KG1 (cell line): ENCODE measurements around the gene TTLL3.

Experiments used
- DNase-seq: peaks from one replicate; lab custom pipeline; 2025; lab: John Stamatoyannopoulos, UW

Gene TTLL3

GRCh38 chr3:9807981-9808344, 2.1 kb upstream of the TTLL3 start:
- DNase-seq: no peak

DNA sequence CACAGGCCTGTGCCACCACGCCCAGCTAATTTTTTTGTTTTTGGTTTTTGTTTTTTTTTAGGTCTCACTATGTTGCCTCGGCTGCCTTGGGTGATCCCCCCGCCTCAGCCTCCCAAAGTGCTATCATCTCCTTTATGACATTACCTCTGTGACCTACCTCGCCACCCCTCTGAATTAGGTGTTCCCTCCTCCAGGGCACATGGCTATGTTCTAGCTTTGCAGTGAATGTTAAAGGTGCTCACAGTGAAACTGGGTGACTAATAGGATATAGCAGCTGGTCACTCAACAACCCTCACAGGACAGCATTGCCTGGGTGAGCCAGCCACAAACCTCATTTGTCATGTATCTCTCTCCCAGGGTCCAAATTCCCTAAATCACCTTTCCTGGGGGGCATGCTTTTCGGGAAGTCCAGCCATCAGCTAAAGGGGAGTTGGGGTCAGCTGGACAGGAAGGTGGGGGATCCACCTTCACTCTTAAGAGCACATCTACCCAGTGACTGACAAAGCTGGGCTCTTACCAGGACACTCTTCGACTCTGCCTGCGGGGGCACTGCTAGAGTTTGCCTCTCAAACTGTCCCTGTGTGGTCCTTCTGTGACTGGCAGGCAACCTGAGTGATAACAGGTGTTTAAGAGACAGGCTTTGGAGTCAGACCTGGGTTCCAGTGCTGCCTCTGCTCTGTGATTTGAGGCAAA, 1.6 kb upstream of the TTLL3 start:
- no peak for DNase-seq

GRCh38 chr3:9809239-9809614, 835 bp upstream of the TTLL3 start:
- no peak for DNase-seq

GRCh38 chr3:9810433-9810770, 340 bp downstream of the TTLL3 start:
- no peak for DNase-seq

GRCh38 chr3:9810846-9811245, 784 bp downstream of the TTLL3 start:
- no peak for DNase-seq

GRCh38 chr3:9812870-9813483, 2.9 kb downstream of the TTLL3 start:
- no peak for DNase-seq

- no peak for DNase-seq
These were observed 5.9 kb downstream of the TTLL3 start for GRCh38 chr3:9815986-9816385.

GRCh38 chr3:9817436-9817835, 7.4 kb downstream of the TTLL3 start:
- no peak for DNase-seq

- no peak for DNase-seq
These were observed 8.7 kb downstream of the TTLL3 start for GRCh38 chr3:9818666-9819335.

- no peak for DNase-seq
These were observed 10.5 kb downstream of the TTLL3 start for GRCh38 chr3:9820543-9820942.

DNA sequence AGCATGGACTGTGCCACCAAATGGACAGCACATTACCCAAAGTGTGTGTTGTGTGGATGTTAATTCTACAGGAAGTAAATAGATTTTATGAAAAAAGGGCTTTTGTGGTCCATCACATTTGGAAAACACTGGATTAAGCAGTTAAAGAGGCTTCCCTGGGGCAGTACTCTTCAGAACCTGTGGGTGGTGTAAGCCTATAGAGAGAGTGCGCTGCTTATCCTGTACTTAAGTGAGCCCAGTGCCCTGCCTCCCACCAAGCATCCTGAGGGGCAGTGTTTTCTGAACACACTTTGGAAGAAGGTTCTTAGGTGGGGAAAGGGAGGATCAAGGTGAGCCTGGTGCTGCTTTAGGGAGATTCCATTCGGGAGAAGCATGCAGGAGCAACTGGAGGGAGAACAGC, 10.9 kb downstream of the TTLL3 start:
- no peak for DNase-seq

- no peak for DNase-seq
These were observed 15.5 kb downstream of the TTLL3 start for GRCh38 chr3:9825451-9826040.

DNA sequence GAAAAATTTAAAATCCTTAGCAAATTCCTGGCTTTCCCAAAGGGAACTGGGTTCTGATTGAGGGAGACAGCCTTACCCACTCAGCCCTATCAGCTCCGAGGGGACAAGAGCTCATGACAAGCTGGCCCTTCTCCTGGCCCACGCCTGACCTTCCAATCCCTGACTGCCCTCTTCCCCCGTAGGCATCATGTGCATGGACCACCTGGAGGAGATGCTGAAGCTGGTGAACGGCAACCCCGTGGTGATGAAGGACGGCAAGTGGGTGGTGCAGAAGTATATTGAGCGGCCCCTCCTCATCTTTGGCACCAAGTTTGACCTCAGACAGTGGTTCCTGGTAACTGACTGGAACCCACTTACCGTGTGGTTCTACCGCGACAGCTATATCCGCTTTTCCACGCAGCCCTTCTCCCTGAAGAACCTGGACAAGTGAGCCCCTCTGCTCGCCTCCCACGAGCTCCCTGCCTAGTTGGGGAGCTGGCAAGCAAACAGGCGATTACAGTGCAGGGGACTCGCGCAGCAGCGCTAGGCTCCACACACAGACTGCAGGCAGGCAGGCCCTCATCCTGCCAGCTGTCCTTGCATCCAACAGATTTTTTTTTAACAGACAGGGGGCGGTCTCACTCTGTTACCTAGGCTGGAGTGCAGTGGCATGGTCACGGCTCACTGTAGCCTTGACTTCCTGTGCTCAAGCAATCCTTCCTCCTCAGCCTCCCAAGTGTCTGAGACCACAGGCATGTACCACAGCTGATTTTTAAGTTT, 16.9 kb downstream of the TTLL3 start:
- DNase-seq: no peak

GRCh38 chr3:9828801-9829755, 19.0 kb downstream of the TTLL3 start:
- DNase-seq: no peak

GRCh38 chr3:9831253-9831652, 21.2 kb downstream of the TTLL3 start:
- no peak for DNase-seq

- DNase-seq: no peak
These were observed 23.0 kb downstream of the TTLL3 start for GRCh38 chr3:9833078-9833477.

DNA sequence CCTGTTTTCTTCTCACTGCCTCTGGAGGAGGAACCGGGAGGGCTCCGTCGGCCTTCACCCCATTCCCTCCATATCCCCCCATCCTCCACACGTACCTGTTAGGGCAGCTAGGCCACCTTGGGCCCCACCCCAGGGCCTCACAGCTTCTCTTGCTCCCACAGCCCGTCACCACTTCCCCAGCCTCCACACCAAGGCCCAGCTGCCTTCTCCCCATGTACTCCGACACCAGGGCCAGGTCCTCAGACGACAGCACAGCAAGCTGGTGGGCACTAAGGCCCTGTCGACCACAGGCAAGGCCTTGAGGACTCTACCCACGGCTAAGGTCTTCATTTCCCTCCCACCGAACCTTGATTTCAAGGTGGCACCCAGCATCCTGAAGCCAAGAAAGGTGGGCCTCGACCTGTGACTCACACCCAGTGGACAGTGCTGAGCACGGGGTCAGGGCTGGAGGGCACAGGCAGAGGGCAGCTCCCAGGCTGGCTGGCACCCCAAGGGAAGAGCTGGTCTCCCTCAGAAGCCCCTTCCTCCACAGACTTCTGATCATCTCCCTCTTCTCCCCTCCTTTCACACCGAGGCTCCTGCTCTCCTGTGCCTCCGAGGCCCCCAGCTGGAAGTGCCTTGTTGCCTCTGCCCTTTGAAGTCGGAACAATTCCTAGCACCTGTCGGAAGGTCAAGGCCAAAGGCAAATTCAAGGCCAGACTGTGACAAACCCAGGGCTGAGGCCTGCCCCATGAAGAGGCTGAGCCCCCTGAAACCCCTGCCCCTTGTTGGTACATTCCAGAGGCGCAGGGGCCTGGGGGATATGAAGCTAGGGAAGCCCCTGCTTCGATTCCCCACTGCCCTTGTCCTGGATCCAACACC, 24.7 kb downstream of the TTLL3 start:
- DNase-seq: no peak

DNA sequence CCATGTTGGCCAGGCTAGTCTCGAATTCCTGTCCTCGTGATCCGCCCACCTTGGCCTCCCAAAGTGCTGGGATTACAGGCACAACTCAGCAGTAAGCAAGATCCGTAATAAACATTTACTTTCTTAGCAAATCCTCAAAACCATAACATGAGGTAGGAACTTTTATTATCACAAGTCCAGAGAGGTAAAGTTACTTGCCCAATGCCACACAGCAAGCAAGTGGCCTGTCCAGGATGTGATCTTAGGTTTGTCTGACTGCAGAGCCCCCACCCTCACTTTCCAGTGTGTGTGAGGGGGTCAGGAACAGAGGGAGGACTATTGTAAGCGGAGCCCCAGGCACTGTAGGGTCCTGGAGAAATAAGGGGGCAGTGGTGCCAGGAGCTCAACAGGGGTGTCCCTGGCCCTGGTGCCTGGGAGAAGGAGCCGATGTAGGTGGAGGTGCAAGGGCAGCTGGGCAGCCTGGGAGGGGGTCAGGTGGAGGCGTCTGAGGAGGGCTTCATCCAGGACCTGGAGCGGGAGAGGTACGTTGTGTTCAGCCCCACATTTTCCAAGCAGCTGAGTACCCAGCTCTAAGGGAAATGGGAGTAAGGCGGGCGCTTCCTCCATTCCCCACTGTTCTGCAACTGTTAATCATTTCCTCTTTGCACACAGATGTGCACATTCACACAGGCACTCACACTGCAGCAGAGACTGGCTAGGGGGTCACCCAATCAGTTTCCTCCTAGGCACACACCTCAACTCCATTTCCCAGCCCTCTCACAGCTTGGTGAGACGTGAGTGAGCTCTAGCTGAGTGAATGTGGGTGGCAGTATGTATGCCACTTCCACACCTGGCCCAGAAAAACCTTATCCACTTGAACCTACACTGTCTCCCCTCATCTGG, 27.9 kb downstream of the TTLL3 start:
- no peak for DNase-seq

DNA sequence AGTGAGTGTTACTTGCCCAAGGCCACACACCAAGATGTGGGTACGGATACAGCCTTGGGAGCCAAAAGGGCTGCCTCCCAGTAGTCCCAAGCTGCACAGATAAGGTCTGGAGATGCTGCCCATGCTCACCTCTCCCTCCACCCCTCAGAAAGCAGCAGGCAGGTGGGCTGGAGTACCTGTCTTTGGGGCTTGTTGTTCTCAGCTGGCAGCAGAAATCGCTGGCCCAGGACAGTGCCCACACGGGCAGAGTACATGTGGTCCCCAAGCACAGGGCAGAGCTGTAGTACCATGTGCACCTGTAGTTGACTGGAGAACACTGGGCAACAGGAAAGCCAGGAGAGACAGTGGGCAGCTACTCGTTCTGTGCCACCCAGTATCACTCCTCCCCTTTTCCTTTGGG, 28.8 kb downstream of the TTLL3 start:
- DNase-seq: no peak
